Astrocyte of the cerebellum (primary cell): ENCODE data around the gene IGFBP7.
A peak's percentile ranks its signal among the peaks of the same experiment; 100 is the strongest.

Experiments used
- DNase-seq: peaks from one replicate; pipeline ENCODE4 v3.0.0-alpha.2; 2011; ENCODE audit warnings: low read depth
- H3K4me3 ChIP-seq: 2 replicates; pipeline ENCODE4 v1.5.1; 2011; ENCODE audit warnings: mild to moderate bottlenecking, low read depth, low read length, moderate library complexity
- CTCF ChIP-seq: IDR thresholded peaks from 2 replicates; pipeline ENCODE4 v1.5.1; 2012; ENCODE audit warnings: low read length, low read depth, moderate library complexity, mild to moderate bottlenecking; ENCODE audit errors: missing control alignments
- in situ Hi-C: cut with HindIII; loops from 2 replicates; pipeline ENCODE4 v1.10.0; 2017; ENCODE audit warnings: low sequenced_read_pairs

IGFBP7 gene

GRCh38 chr4:57040510-57040909 lies 69.7 kb downstream of the IGFBP7 start:
- in situ Hi-C loops, result no loop called here
- DNase-seq, result no peak
- TF ChIP-seq CTCF, result no peak
- no peak overlapping the region for H3K4me3 ChIP-seq

GRCh38 chr4:57039345-57039744 lies 70.8 kb downstream of the IGFBP7 start:
- no peak for DNase-seq
- H3K4me3 ChIP-seq, result no peak overlapping the region
- TF ChIP-seq CTCF, result no peak
- in situ Hi-C loops, result loop anchor here (5.0 kb wide), 1 partner anchor 63 kb away; no protein-coding TSS in a partner anchor

GRCh38 chr4:57037982-57038604 lies 72.1 kb downstream of the IGFBP7 start:
- in situ Hi-C loops, result loop anchor here (5.0 kb wide), 1 partner anchor 64 kb away; no protein-coding TSS in a partner anchor
- DNase-seq, result no peak
- no peak overlapping the region for H3K4me3 ChIP-seq
- TF ChIP-seq CTCF, result peak; percentile 97

- in situ Hi-C loops, result no loop called here
- no peak for DNase-seq
- H3K4me3 ChIP-seq, result no peak overlapping the region
- no peak for TF ChIP-seq CTCF
Observed at GRCh38 chr4:57034520-57034919, 75.7 kb downstream of the IGFBP7 start.

GRCh38 chr4:57023104-57023503 lies 87.1 kb downstream of the IGFBP7 start:
- in situ Hi-C loops, result no loop called here
- peak; percentile 57 for DNase-seq

GRCh38 chr4:57020467-57021101 lies 89.6 kb downstream of the IGFBP7 start:
- in situ Hi-C loops, result no loop called here
- no peak for TF ChIP-seq CTCF
- H3K4me3 ChIP-seq, result no peak overlapping the region
- no peak for DNase-seq

More at GRCh38 chr4:57023104-57023503, 87.1 kb downstream of the IGFBP7 start:
- no peak for TF ChIP-seq CTCF
- H3K4me3 ChIP-seq, result no peak overlapping the region
